HEK293 (cell line): ENCODE measurements around the gene CCDC183.
"Not testable (repeated sequence)": the region's sequence is repeated elsewhere in the genome, so short reads cannot be mapped to it uniquely, and the experiment has no call there.

Experiments
- MEIS1 ChIP-seq: sonication (generic); formaldehyde crosslinking; IDR thresholded peaks from 2 replicates; pipeline ENCODE4 v1.8.1; 2022; ENCODE audit warnings: missing genetic modification reagents, mild to moderate bottlenecking, borderline replicate concordance
- YY1 ChIP-seq: fragments of 450-650 bp; formaldehyde crosslinking; IDR thresholded peaks from 2 replicates; pipeline ENCODE4 v1.5.1; 2018; ENCODE audit warnings: missing biosample characterization, missing genetic modification characterization
- ZFP37 ChIP-seq: fragments of 450-650 bp; formaldehyde crosslinking; IDR thresholded peaks from 2 replicates; pipeline ENCODE4 v1.5.1; 2016; ENCODE audit warnings: missing biosample characterization, missing genetic modification characterization
- ZNF571 ChIP-seq: fragments of 450-650 bp; formaldehyde crosslinking; IDR thresholded peaks from 2 replicates; pipeline ENCODE4 v1.5.0; 2017; ENCODE audit warnings: missing biosample characterization, missing genetic modification characterization
- TF ChIP-seq, protein P1 (sequence below): fragments of 450-650 bp; formaldehyde crosslinking; IDR thresholded peaks from 2 replicates; pipeline ENCODE4 v1.5.1; 2016; ENCODE audit warnings: missing biosample characterization, missing genetic modification characterization
- TF ChIP-seq, protein P2 (sequence below): IDR thresholded peaks from 2 replicates; pipeline ENCODE4 v1.6.1; 2011; ENCODE audit warnings: mild to moderate bottlenecking, low read depth, low read length, borderline replicate concordance
- TF ChIP-seq, protein P3 (sequence below): fragments of 450-650 bp; formaldehyde crosslinking; IDR thresholded peaks from 2 replicates; pipeline ENCODE4 v1.5.1; 2016; ENCODE audit warnings: missing biosample characterization, missing genetic modification characterization
- TF ChIP-seq, protein P4 (sequence below): fragments of 450-650 bp; formaldehyde crosslinking; IDR thresholded peaks from 2 replicates; pipeline ENCODE4 v1.5.1; 2016; ENCODE audit warnings: missing biosample characterization, missing genetic modification characterization, borderline replicate concordance

DNA sequence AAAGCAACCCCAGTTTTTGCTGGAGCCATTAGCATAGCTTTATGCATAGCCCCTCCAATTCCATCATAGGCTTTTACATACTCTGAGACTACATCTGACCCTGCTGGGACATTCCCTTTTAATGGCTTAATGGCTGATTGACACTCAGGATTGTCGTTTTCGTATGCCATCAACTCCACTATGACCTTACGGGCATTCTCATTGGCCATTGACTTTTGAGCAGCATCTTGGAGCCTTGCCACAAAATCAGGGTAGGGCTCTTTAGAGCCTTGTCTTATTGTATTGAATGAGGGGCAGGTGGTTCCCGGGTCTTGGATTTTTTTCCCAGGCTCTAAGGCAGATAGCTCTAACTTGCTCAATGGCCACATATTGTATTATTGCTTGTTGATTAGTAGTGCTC, 9.2 kb upstream of the CCDC183 start:
- TF ChIP-seq, protein P1, sequence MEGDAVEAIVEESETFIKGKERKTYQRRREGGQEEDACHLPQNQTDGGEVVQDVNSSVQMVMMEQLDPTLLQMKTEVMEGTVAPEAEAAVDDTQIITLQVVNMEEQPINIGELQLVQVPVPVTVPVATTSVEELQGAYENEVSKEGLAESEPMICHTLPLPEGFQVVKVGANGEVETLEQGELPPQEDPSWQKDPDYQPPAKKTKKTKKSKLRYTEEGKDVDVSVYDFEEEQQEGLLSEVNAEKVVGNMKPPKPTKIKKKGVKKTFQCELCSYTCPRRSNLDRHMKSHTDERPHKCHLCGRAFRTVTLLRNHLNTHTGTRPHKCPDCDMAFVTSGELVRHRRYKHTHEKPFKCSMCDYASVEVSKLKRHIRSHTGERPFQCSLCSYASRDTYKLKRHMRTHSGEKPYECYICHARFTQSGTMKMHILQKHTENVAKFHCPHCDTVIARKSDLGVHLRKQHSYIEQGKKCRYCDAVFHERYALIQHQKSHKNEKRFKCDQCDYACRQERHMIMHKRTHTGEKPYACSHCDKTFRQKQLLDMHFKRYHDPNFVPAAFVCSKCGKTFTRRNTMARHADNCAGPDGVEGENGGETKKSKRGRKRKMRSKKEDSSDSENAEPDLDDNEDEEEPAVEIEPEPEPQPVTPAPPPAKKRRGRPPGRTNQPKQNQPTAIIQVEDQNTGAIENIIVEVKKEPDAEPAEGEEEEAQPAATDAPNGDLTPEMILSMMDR (tag by site-specific recombination) = not testable (repeated sequence)
- not testable (repeated sequence) for TF ChIP-seq ZNF571 (tag by site-specific recombination); YY1 (tag by site-specific recombination); ZFP37 (tag by site-specific recombination); MEIS1
- TF ChIP-seq, protein P2, sequence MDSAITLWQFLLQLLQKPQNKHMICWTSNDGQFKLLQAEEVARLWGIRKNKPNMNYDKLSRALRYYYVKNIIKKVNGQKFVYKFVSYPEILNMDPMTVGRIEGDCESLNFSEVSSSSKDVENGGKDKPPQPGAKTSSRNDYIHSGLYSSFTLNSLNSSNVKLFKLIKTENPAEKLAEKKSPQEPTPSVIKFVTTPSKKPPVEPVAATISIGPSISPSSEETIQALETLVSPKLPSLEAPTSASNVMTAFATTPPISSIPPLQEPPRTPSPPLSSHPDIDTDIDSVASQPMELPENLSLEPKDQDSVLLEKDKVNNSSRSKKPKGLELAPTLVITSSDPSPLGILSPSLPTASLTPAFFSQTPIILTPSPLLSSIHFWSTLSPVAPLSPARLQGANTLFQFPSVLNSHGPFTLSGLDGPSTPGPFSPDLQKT = not testable (repeated sequence)
- TF ChIP-seq, protein P3, sequence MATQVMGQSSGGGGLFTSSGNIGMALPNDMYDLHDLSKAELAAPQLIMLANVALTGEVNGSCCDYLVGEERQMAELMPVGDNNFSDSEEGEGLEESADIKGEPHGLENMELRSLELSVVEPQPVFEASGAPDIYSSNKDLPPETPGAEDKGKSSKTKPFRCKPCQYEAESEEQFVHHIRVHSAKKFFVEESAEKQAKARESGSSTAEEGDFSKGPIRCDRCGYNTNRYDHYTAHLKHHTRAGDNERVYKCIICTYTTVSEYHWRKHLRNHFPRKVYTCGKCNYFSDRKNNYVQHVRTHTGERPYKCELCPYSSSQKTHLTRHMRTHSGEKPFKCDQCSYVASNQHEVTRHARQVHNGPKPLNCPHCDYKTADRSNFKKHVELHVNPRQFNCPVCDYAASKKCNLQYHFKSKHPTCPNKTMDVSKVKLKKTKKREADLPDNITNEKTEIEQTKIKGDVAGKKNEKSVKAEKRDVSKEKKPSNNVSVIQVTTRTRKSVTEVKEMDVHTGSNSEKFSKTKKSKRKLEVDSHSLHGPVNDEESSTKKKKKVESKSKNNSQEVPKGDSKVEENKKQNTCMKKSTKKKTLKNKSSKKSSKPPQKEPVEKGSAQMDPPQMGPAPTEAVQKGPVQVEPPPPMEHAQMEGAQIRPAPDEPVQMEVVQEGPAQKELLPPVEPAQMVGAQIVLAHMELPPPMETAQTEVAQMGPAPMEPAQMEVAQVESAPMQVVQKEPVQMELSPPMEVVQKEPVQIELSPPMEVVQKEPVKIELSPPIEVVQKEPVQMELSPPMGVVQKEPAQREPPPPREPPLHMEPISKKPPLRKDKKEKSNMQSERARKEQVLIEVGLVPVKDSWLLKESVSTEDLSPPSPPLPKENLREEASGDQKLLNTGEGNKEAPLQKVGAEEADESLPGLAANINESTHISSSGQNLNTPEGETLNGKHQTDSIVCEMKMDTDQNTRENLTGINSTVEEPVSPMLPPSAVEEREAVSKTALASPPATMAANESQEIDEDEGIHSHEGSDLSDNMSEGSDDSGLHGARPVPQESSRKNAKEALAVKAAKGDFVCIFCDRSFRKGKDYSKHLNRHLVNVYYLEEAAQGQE (tag by site-specific recombination) = not testable (repeated sequence)
- TF ChIP-seq, protein P4, sequence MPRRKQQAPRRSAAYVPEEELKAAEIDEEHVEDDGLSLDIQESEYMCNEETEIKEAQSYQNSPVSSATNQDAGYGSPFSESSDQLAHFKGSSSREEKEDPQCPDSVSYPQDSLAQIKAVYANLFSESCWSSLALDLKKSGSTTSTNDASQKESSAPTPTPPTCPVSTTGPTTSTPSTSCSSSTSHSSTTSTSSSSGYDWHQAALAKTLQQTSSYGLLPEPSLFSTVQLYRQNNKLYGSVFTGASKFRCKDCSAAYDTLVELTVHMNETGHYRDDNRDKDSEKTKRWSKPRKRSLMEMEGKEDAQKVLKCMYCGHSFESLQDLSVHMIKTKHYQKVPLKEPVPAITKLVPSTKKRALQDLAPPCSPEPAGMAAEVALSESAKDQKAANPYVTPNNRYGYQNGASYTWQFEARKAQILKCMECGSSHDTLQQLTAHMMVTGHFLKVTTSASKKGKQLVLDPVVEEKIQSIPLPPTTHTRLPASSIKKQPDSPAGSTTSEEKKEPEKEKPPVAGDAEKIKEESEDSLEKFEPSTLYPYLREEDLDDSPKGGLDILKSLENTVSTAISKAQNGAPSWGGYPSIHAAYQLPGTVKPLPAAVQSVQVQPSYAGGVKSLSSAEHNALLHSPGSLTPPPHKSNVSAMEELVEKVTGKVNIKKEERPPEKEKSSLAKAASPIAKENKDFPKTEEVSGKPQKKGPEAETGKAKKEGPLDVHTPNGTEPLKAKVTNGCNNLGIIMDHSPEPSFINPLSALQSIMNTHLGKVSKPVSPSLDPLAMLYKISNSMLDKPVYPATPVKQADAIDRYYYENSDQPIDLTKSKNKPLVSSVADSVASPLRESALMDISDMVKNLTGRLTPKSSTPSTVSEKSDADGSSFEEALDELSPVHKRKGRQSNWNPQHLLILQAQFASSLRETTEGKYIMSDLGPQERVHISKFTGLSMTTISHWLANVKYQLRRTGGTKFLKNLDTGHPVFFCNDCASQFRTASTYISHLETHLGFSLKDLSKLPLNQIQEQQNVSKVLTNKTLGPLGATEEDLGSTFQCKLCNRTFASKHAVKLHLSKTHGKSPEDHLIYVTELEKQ (tag by site-specific recombination) = not testable (repeated sequence)
